Measurements from ENCODE around the gene GARIN5A.
"Not testable (repeated sequence)": the region's sequence is repeated elsewhere in the genome, so short reads cannot be mapped to it uniquely, and the experiment has no call there.

Gene GARIN5A

DNA sequence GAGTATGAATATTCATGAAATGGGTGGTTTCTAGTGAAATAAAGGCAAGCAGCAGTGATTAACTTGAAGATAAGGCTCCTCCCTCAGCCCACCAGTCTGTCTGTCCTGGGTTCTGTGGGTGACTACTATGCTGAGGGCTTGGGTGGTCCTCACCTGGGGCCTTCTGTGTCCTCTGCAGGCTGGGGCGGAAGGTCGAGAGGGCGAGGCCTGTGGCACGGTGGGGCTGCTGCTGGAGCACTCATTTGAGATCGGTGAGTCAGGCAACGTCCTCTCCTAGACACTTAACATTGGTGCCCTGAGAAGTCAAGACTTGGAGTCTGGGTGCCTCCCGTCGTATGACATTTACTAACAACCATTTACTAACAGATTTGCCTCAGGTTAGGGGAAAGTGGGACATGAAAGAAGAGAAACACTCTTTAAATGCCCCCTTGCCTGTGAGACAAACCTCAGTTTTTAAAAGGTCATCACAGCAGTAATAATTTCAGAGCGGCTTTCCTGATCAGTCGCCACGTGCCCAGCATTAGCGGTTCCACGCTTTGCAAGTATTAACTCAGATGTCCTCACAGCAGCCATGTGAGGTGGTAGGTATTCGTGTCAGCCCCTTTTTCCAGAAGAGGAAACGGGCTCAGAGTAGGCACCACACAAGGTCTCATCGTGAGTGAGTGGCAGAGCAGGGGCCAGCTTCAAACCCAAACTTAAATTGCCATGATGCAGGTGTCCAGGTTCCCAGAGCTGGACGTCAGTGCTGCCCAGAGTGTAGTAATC lies 1.3 kb upstream of the GARIN5A start:
- peaks cover 38% of the 10 kb centered on the region for H3K36me3 ChIP-seq (ENCODE audit: control insufficient read depth, insufficient read depth, low read length)
- H3K9me3 ChIP-seq (ENCODE audit: control insufficient read depth, low read length), result no peaks in the 10 kb centered on the region
- DNase-seq, result no peak
- no peak overlapping the region for H3K27ac ChIP-seq (ENCODE audit: insufficient read depth, low read length, poor library complexity, severe bottlenecking)
- no peaks in the 10 kb centered on the region for H3K27me3 ChIP-seq (replicated peaks; ENCODE audit: control insufficient read depth, insufficient read depth, low read length, poor library complexity, severe bottlenecking)
- no peak overlapping the region for H3K4me3 ChIP-seq (ENCODE audit: insufficient read depth, low read depth, low read length, poor library complexity, severe bottlenecking)
- peaks cover 14% of the 10 kb centered on the region for H3K4me1 ChIP-seq (ENCODE audit: control insufficient read depth, insufficient read depth, low read length, poor library complexity, severe bottlenecking)

DNA sequence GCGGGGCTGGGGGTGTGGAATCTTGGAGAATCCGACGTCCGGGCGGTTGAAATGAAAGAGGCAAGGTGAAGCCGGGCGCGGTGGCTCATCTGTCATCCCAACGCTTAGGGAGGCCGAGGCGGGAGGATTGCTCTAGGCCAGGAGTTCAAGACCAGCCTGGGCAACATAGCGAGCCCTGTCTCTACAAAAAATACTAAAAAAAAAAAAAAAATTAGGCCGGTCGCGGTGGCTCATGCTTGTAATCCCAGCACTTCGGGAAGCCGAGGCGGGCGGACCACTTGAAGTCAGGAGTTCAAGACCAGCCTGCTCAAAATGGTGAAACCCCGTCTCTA lies 225 bp upstream of the GARIN5A start:
- DNase-seq, result no peak
- Histone ChIP-seq H3K4me3 (ENCODE audit: insufficient read depth, low read depth, low read length, poor library complexity, severe bottlenecking) (peak overlapping the region; percentile 76), H3K27me3 (replicated peaks; ENCODE audit: control insufficient read depth, insufficient read depth, low read length, poor library complexity, severe bottlenecking) (no peaks in the 10 kb centered on the region), H3K4me1 (ENCODE audit: control insufficient read depth, insufficient read depth, low read length, poor library complexity, severe bottlenecking) (peaks cover 14% of the 10 kb centered on the region), H3K27ac (ENCODE audit: insufficient read depth, low read length, poor library complexity, severe bottlenecking) (peak overlapping the region; percentile 78), H3K36me3 (ENCODE audit: control insufficient read depth, insufficient read depth, low read length) (peaks cover 29% of the 10 kb centered on the region), H3K9me3 (ENCODE audit: control insufficient read depth, low read length) (no peaks in the 10 kb centered on the region)

DNA sequence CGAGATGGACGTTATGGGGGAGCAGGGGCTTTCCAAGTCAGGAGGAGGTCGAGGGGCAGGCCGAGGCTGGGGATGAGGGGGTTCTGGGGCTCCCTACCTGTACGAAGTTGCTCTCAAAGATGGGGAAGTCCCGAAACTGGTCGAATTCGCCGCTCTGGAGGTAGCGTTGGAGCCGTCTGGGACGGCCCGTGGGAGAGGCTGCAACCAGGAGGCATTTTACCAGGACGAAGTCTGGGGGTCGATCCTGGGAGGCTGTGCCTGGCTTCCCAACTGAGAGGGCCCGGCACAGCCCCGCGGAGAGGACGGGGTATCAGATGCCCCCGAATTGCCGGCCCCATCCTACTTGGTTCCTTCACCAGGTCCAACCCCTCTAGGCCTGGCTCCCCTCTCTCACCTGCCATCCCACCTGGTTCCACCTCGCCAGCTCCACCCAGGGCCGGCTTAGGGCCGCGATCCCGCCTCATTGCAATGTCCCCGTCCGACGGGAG lies 868 bp downstream of the GARIN5A start:
- H3K9me3 ChIP-seq (ENCODE audit: control insufficient read depth, low read length), result no peaks in the 10 kb centered on the region
- peaks cover 14% of the 10 kb centered on the region for H3K4me1 ChIP-seq (ENCODE audit: control insufficient read depth, insufficient read depth, low read length, poor library complexity, severe bottlenecking)
- no peak overlapping the region for H3K27ac ChIP-seq (ENCODE audit: insufficient read depth, low read length, poor library complexity, severe bottlenecking)
- H3K27me3 ChIP-seq (replicated peaks; ENCODE audit: control insufficient read depth, insufficient read depth, low read length, poor library complexity, severe bottlenecking), result no peaks in the 10 kb centered on the region
- no peak overlapping the region for H3K4me3 ChIP-seq (ENCODE audit: insufficient read depth, low read depth, low read length, poor library complexity, severe bottlenecking)
- peaks cover 18% of the 10 kb centered on the region for H3K36me3 ChIP-seq (ENCODE audit: control insufficient read depth, insufficient read depth, low read length)
- no peak for DNase-seq

DNA sequence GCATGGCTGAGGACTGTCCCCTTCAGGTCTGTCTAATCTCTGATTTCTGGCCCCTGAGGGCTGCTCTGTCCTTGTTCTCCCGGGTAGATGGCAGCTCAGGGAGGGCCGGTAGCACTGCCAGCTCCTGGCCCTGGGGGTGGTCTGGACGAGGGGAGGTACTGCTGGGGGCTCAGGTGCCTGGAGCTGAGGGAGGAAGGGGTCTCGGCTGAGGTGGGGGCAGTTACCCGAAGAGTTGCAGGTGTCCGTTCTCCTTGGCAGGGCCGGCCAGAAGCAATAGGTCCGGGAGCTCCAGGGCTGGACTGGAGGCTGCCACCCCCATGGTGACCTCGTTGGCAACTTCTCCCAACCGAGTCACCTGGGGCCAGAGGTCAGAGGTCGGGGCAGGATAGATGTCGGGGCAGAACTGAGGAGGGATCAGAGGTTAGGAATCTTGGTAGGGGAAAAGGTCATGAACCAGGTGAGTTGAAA lies 1.5 kb downstream of the GARIN5A start:
- peaks cover 11% of the 10 kb centered on the region for H3K36me3 ChIP-seq (ENCODE audit: control insufficient read depth, insufficient read depth, low read length)

GRCh38 chr19:50473336-50473735 lies 3.3 kb downstream of the GARIN5A start:
- not testable (repeated sequence) for H3K4me3 ChIP-seq (ENCODE audit: insufficient read depth, low read depth, low read length, poor library complexity, severe bottlenecking); H3K9me3 ChIP-seq (ENCODE audit: control insufficient read depth, low read length); DNase-seq; H3K27me3 ChIP-seq (replicated peaks; ENCODE audit: control insufficient read depth, insufficient read depth, low read length, poor library complexity, severe bottlenecking); H3K36me3 ChIP-seq (ENCODE audit: control insufficient read depth, insufficient read depth, low read length); H3K27ac ChIP-seq (ENCODE audit: insufficient read depth, low read length, poor library complexity, severe bottlenecking)
- peaks cover 14% of the 10 kb centered on the region for H3K4me1 ChIP-seq (ENCODE audit: control insufficient read depth, insufficient read depth, low read length, poor library complexity, severe bottlenecking)

More for the DNA sequence above, 1.5 kb downstream of the GARIN5A start:
- Histone ChIP-seq H3K27ac (ENCODE audit: insufficient read depth, low read length, poor library complexity, severe bottlenecking) (no peak overlapping the region), H3K27me3 (replicated peaks; ENCODE audit: control insufficient read depth, insufficient read depth, low read length, poor library complexity, severe bottlenecking) (no peaks in the 10 kb centered on the region), H3K4me3 (ENCODE audit: insufficient read depth, low read depth, low read length, poor library complexity, severe bottlenecking) (no peak overlapping the region), H3K4me1 (ENCODE audit: control insufficient read depth, insufficient read depth, low read length, poor library complexity, severe bottlenecking) (peaks cover 14% of the 10 kb centered on the region), H3K9me3 (ENCODE audit: control insufficient read depth, low read length) (no peaks in the 10 kb centered on the region)
- DNase-seq, result no peak

DNA sequence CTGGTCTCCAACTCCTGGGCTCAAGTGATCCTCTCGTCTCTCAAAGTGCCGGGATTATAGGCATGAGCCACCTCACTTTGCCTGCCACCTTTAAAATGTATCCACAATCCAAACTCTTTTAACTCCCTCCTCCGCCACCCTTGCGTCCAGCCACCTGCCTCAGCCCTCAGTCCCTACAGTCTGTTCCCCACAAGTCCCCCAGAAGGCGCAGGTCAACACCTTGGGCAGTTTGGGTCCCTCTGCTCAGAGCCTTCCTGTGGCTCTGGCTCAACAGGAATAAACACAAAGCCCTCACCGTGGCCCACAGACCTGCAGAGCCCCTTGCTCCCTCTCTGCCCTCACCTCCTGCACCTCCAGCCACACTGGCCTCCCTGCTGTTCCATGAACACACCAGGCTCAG lies 7.8 kb downstream of the GARIN5A start:
- Histone ChIP-seq H3K4me1 (ENCODE audit: control insufficient read depth, insufficient read depth, low read length, poor library complexity, severe bottlenecking) (no peaks in the 10 kb centered on the region), H3K9me3 (ENCODE audit: control insufficient read depth, low read length) (no peaks in the 10 kb centered on the region), H3K27ac (ENCODE audit: insufficient read depth, low read length, poor library complexity, severe bottlenecking) (no peak overlapping the region), H3K27me3 (replicated peaks; ENCODE audit: control insufficient read depth, insufficient read depth, low read length, poor library complexity, severe bottlenecking) (no peaks in the 10 kb centered on the region), H3K36me3 (ENCODE audit: control insufficient read depth, insufficient read depth, low read length) (no peaks in the 10 kb centered on the region), H3K4me3 (ENCODE audit: insufficient read depth, low read depth, low read length, poor library complexity, severe bottlenecking) (no peak overlapping the region)
- DNase-seq, result no peak

- no peak for DNase-seq
- no peak overlapping the region for H3K27ac ChIP-seq (ENCODE audit: insufficient read depth, low read length, poor library complexity, severe bottlenecking)
- H3K9me3 ChIP-seq (ENCODE audit: control insufficient read depth, low read length), result no peaks in the 10 kb centered on the region
- no peak overlapping the region for H3K4me3 ChIP-seq (ENCODE audit: insufficient read depth, low read depth, low read length, poor library complexity, severe bottlenecking)
- no peaks in the 10 kb centered on the region for H3K4me1 ChIP-seq (ENCODE audit: control insufficient read depth, insufficient read depth, low read length, poor library complexity, severe bottlenecking)
- H3K36me3 ChIP-seq (ENCODE audit: control insufficient read depth, insufficient read depth, low read length), result no peaks in the 10 kb centered on the region
- H3K27me3 ChIP-seq (replicated peaks; ENCODE audit: control insufficient read depth, insufficient read depth, low read length, poor library complexity, severe bottlenecking), result no peaks in the 10 kb centered on the region
These were observed 9.1 kb downstream of the GARIN5A start for GRCh38 chr19:50467566-50467965.

DNA sequence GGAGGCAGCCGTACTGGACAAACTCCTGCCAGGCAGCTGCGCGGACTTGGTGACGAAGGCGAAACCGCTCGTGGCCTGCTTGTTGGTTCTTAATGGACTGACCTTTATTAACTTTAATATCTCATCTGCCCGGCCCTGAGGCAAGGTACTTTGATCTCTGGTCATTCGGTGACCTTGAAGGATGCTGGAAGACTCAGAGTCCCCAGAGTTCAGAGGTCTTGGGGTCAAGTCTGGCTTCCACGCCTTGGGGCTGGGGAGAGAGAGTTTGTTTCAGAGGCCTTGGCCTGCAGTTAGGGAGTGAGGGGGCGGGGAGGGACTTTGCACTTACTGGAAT lies 10.0 kb downstream of the GARIN5A start:
- Histone ChIP-seq H3K9me3 (ENCODE audit: control insufficient read depth, low read length) (no peaks in the 10 kb centered on the region), H3K36me3 (ENCODE audit: control insufficient read depth, insufficient read depth, low read length) (no peaks in the 10 kb centered on the region), H3K27ac (ENCODE audit: insufficient read depth, low read length, poor library complexity, severe bottlenecking) (no peak overlapping the region), H3K27me3 (replicated peaks; ENCODE audit: control insufficient read depth, insufficient read depth, low read length, poor library complexity, severe bottlenecking) (no peaks in the 10 kb centered on the region), H3K4me1 (ENCODE audit: control insufficient read depth, insufficient read depth, low read length, poor library complexity, severe bottlenecking) (no peaks in the 10 kb centered on the region), H3K4me3 (ENCODE audit: insufficient read depth, low read depth, low read length, poor library complexity, severe bottlenecking) (no peak overlapping the region)
- no peak for DNase-seq

DNA sequence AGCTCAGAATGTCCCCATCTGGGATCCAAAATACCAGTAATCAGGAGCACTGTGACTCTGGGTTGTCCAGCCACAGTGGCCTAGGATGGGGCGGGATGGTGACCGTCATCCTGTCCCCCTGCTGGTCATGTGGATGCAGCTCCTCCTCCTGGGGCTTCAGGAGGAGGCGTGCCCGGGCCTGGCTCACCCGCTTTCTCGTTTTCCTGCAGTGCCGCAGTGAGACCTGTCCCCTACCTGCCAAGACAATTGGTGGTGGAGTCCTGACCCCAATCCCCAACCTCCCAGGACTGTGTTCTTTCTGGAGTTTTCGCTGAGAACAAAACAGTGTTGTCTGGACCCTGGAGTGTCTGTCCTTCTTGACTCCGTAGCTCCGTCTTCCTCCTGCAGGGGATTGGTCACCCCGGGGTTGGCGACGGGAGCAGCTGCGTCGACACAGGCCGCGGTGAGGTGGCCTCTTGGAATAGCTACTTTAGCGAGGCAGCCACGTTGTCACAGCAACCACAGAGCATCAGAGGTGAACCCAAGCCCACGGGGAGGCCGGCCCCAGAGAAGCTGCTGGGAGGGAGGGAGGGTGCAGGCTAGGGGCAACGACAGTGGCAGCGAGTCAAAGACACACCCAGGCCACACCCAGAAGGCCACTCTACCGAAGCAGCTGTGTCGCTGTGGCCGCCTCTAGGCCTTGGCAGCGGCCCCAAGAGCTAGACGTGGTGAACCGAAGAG lies 10.5 kb downstream of the GARIN5A start:
- Histone ChIP-seq H3K9me3 (ENCODE audit: control insufficient read depth, low read length) (no peaks in the 10 kb centered on the region), H3K36me3 (ENCODE audit: control insufficient read depth, insufficient read depth, low read length) (no peaks in the 10 kb centered on the region), H3K27ac (ENCODE audit: insufficient read depth, low read length, poor library complexity, severe bottlenecking) (no peak overlapping the region), H3K27me3 (replicated peaks; ENCODE audit: control insufficient read depth, insufficient read depth, low read length, poor library complexity, severe bottlenecking) (no peaks in the 10 kb centered on the region), H3K4me3 (ENCODE audit: insufficient read depth, low read depth, low read length, poor library complexity, severe bottlenecking) (no peak overlapping the region), H3K4me1 (ENCODE audit: control insufficient read depth, insufficient read depth, low read length, poor library complexity, severe bottlenecking) (no peaks in the 10 kb centered on the region)
- DNase-seq, result no peak

DNA sequence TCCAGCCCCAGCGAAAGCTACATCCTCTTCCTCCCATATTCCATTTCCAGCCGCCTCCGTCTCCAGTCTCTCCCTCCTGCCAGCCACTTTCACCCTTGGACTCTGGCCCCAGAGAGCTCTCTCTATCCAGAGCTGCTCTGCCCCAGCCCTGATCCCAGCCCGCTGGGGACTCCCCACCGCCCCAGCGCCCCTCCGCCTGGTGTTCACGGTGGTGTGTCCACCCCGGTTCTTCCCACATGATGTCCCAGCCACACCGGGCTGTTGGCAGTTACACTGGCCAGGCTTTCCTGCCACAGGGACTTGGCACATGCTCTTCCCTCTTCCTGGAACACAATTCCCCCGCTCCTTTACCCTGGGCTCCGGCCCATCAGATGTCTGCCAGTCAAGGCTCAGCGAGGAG lies 11.6 kb downstream of the GARIN5A start:
- no peaks in the 10 kb centered on the region for H3K27me3 ChIP-seq (replicated peaks; ENCODE audit: control insufficient read depth, insufficient read depth, low read length, poor library complexity, severe bottlenecking)
- no peak for DNase-seq
- H3K9me3 ChIP-seq (ENCODE audit: control insufficient read depth, low read length), result no peaks in the 10 kb centered on the region
- no peak overlapping the region for H3K4me3 ChIP-seq (ENCODE audit: insufficient read depth, low read depth, low read length, poor library complexity, severe bottlenecking)
- H3K36me3 ChIP-seq (ENCODE audit: control insufficient read depth, insufficient read depth, low read length), result no peaks in the 10 kb centered on the region
- H3K27ac ChIP-seq (ENCODE audit: insufficient read depth, low read length, poor library complexity, severe bottlenecking), result no peak overlapping the region
- H3K4me1 ChIP-seq (ENCODE audit: control insufficient read depth, insufficient read depth, low read length, poor library complexity, severe bottlenecking), result no peaks in the 10 kb centered on the region

Data from effector memory CD4-positive, alpha-beta T cell (primary cell).